ENCODE measurements around the gene OR5AN1. TPM values are rescaled to one million over a fixed set of nuclear protein-coding genes. Genes with fewer than 3 reads are reported as not detected.

OR5AN1 gene
- total RNA-seq, 1 donor from 2014 or later: not detected

DNA sequence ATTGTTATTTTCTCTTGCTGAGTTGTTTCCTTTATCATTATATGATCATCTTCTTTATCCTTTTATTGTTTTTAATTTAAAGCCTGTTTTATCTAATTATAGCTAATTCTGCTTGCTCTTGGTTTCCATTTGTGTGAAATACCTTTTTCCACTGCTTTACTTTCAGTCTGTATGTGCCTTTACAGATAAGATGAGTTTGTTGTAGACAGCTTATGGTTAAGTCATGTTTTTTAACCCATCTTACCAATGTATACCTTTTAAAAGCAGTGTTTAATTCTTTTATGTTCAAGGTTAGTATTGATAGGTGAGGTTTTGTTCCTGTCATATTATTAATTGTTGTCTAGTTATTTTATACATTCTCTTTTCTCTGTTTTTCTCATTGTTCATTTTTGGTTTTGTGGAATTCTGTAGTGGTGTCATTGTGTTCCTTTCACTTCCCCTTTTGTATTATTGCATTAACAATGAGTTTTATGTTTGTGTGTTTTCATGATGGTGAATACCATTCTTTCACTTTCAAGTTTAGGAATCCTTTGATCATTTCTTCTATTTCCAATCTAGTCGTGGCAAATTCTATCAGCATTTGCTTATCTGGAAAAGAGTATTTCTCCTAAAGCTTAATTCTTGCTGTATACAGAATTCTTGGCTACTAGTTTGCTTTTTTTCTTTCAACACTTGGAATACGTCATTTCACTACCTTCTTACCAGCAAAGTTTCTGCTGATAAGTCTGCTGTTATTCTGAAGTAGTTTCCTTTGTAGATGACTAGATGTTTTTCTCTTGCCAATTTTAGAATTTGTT is 21.8 kb downstream of the OR5AN1 start:
- Histone ChIP-seq H3K36me3 (no peaks in the 10 kb centered on the region), H3K27ac (no peak overlapping the region), H3K4me1 (no peaks in the 10 kb centered on the region), H3K9me3 (ENCODE audit: low read depth) (peaks cover 6% of the 10 kb centered on the region), H3K79me2 (ENCODE audit: low read depth) (no peaks in the 10 kb centered on the region), H3F3A (ENCODE audit: low read depth) (no peaks in the 10 kb centered on the region), H2AFZ (replicated peaks) (no peak overlapping the region), H4K20me1 (ENCODE audit: low read depth) (no peaks in the 10 kb centered on the region), H3K4me3 (no peak overlapping the region), H3K4me2 (no peak overlapping the region), H3K9ac (no peak overlapping the region), H3K27me3 (no peaks in the 10 kb centered on the region)
- no peak for DNase-seq (ENCODE audit: low spot score)
- TF ChIP-seq EZH2phosphoT487 (IDR thresholded peaks at IDR 0.05): no peak
- TF ChIP-seq EZH2 (IDR thresholded peaks at IDR 0.05): no peak
- TF ChIP-seq, protein P1, sequence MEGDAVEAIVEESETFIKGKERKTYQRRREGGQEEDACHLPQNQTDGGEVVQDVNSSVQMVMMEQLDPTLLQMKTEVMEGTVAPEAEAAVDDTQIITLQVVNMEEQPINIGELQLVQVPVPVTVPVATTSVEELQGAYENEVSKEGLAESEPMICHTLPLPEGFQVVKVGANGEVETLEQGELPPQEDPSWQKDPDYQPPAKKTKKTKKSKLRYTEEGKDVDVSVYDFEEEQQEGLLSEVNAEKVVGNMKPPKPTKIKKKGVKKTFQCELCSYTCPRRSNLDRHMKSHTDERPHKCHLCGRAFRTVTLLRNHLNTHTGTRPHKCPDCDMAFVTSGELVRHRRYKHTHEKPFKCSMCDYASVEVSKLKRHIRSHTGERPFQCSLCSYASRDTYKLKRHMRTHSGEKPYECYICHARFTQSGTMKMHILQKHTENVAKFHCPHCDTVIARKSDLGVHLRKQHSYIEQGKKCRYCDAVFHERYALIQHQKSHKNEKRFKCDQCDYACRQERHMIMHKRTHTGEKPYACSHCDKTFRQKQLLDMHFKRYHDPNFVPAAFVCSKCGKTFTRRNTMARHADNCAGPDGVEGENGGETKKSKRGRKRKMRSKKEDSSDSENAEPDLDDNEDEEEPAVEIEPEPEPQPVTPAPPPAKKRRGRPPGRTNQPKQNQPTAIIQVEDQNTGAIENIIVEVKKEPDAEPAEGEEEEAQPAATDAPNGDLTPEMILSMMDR (IDR thresholded peaks at IDR 0.05): no peak
- Mint-ChIP-seq H3K4me3 (no peak overlapping the region), H3K4me1 (no peaks in the 10 kb centered on the region), H3K9me3 (peaks cover 16% of the 10 kb centered on the region), H3K36me3 (no peaks in the 10 kb centered on the region), H3K27me3 (ENCODE audit: insufficient read depth, low read depth) (peaks cover 2% of the 10 kb centered on the region), H3K27ac (no peak overlapping the region)

DNA sequence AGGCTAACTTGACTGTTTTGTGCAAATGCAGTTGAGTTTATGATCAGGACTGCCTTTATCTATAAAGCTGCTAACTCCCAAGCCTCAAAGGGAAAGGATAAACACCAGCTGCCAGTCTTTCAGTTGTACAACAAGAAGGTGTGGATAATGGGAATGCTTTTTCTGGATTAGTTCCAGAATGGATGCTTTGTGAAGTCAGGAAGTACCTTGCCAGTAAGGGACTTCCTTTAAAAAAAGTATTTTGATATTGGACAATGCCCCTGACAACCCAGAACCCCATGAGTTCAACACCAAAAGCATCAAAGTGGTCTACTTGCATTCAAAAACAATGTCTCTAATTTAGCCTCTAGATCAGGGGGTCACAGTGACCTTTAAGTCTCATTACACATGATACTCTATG is 35.5 kb downstream of the OR5AN1 start:
- Mint-ChIP-seq H3K9me3 (no peaks in the 10 kb centered on the region), H3K36me3 (no peaks in the 10 kb centered on the region), H3K4me3 (no peak overlapping the region), H3K27ac (no peak overlapping the region), H3K4me1 (peaks cover 2% of the 10 kb centered on the region), H3K27me3 (ENCODE audit: insufficient read depth, low read depth) (peaks cover 2% of the 10 kb centered on the region)
- no peaks in the 10 kb centered on the region for H4K20me1 ChIP-seq (ENCODE audit: low read depth)
- no peak overlapping the region for H3K4me2 ChIP-seq
- no peak overlapping the region for H3K4me3 ChIP-seq
- H3F3A ChIP-seq (ENCODE audit: low read depth): no peaks in the 10 kb centered on the region
- DNase-seq (ENCODE audit: low spot score): no peak
- H3K27me3 ChIP-seq: no peaks in the 10 kb centered on the region
- peaks cover 7% of the 10 kb centered on the region for H3K9me3 ChIP-seq (ENCODE audit: low read depth)
- no peak overlapping the region for H2AFZ ChIP-seq (replicated peaks)
- H3K9ac ChIP-seq: no peak overlapping the region
- H3K4me1 ChIP-seq: no peaks in the 10 kb centered on the region
- TF ChIP-seq EZH2 (IDR thresholded peaks at IDR 0.05) (no peak), EZH2phosphoT487 (IDR thresholded peaks at IDR 0.05) (no peak)
- TF ChIP-seq, protein P1 (IDR thresholded peaks at IDR 0.05): no peak
- H3K36me3 ChIP-seq: no peaks in the 10 kb centered on the region
- no peak overlapping the region for H3K27ac ChIP-seq
- H3K79me2 ChIP-seq (ENCODE audit: low read depth): no peaks in the 10 kb centered on the region

DNA sequence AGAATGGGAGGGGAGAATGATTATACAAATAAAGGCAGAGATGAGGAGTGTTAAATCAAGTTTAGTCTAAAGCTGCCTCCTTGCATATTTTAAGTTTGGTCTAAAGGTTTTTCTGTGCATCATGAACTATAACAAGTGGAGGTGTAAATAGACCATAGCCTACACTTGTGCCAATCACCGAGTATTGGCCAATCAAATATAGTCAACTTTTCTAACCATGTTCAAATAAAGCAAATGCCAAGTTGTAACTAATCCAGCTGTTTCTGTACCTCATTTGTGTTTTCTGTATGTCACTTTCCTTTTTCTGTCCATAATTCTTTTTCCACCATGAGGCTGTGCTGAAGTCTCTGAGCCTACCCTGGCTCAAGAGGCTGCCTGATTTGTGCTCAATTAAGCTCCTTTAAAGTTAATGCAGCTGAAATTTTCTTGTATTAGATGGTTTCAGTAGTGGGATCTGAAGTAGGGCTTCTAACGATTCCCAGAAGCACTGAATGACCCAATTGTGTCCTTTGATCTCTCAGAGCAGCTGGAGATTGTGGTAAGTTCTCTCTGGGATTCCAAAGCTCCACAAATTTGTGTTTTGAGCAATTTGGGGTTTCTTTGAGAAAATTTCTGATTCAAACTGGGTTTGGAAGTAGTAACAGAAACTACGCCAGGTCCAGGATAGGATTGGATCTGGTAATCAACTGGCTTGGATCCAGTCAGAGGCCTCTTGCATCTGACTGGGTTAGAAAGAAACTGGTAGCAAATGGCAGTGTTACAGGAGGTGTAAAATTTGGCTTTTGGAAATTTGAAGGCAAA is 42.0 kb downstream of the OR5AN1 start:
- Histone ChIP-seq H3K27me3 (no peaks in the 10 kb centered on the region), H3K9me3 (ENCODE audit: low read depth) (peaks cover 37% of the 10 kb centered on the region), H3K4me2 (no peak overlapping the region), H3K27ac (no peak overlapping the region), H3K36me3 (no peaks in the 10 kb centered on the region), H3K79me2 (ENCODE audit: low read depth) (no peaks in the 10 kb centered on the region), H4K20me1 (ENCODE audit: low read depth) (no peaks in the 10 kb centered on the region), H2AFZ (replicated peaks) (no peak overlapping the region), H3K9ac (no peak overlapping the region), H3K4me1 (no peaks in the 10 kb centered on the region), H3K4me3 (no peak overlapping the region), H3F3A (ENCODE audit: low read depth) (no peaks in the 10 kb centered on the region)
- Mint-ChIP-seq H3K27ac (no peak overlapping the region), H3K27me3 (ENCODE audit: insufficient read depth, low read depth) (peaks cover 2% of the 10 kb centered on the region), H3K4me3 (no peak overlapping the region), H3K36me3 (no peaks in the 10 kb centered on the region), H3K4me1 (no peaks in the 10 kb centered on the region), H3K9me3 (peaks cover 18% of the 10 kb centered on the region)
- TF ChIP-seq EZH2phosphoT487 (IDR thresholded peaks at IDR 0.05) (no peak), EZH2 (IDR thresholded peaks at IDR 0.05) (no peak)
- TF ChIP-seq, protein P1 (IDR thresholded peaks at IDR 0.05): no peak
- DNase-seq (ENCODE audit: low spot score): no peak
